ENCODE data around the gene BCL2L2. TPM values are rescaled to one million over a fixed set of nuclear protein-coding genes. Genes with fewer than 3 reads are reported as not detected.

The BCL2L2 gene
- total RNA-seq, 1 experiment from 2014 or later, result 18.2 TPM

DNA sequence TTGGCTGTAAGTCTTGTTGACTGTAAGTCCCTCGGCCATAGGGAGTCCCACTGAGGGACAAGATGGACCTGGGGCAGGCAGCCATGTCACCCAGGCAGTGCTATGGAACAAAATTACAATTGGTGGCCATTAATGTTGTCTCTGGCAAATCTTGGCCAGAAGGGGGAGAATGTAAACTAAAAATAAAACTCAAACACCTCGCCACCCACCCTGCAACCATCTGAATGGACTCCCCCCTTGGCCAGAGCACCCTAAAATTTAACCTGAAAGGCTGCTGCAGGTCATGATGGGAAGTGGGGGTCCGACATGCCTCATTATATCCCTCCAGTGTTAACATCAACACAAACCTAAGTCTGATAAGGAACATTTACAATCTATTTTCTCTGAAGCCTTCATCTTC, 37.8 kb downstream of the BCL2L2 start:
- CTCF ChIA-PET, result interaction anchor here (1.1 to 1.2 kb wide), 2 partner anchors 8 to 16 kb away, joined by 4 read pairs; partner anchors contain the start of gene SLC22A17
- Mint-ChIP-seq H3K27me3 (ENCODE audit: low read depth) (peaks cover 20% of the 10 kb centered on the region), H3K4me1 (peaks cover 11% of the 10 kb centered on the region; the same call in 1 of the 2 replicates), H3K9me3 (peaks cover 29% of the 10 kb centered on the region), H3K27ac (no peak overlapping the region), H3K4me3 (no peak overlapping the region), H3K36me3 (peaks cover 13% of the 10 kb centered on the region)
- POLR2A ChIA-PET, result no interaction called here
- ATAC-seq, result no peak
- TF ChIP-seq ATF1 (CRISPR knock-in tag; IDR thresholded peaks at IDR 0.05), result no peak
- no peak for DNase-seq (ENCODE audit: low spot score)

DNA sequence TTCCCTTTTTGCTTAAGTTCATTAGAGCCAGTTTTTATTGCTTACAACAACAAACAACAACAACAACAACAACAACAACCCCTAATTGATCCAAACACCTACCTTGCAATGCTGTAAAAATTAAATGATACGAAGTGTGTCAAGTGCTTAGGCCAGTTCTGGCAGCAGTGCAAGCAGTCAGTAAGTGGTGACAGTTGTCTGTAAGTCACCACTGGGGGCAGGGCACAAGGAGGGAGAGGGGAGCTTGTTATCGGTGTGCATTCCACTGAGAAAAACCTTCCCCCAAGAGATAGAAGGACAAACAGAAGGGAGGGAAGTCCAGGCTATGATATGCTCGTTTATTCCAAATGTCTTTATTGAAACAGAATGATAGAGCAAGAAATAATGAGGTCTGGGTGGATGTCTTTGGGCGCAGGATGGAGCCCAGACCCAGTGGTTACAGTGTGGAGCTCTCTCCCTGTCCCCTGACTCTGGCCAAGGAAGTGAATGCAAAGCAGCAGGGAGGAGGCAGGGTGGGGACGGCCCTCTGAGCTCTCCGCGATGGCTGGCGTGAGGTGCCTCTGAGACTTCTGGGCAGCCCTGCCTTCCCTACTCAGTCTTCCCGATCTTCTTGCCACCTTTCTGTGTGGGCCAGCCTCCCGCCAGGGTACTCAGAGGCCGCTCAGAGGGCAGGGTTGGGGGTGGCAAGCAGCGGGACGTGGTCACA, 39.5 kb downstream of the BCL2L2 start:
- Mint-ChIP-seq H3K4me1 (peaks cover 13% of the 10 kb centered on the region), H3K9me3 (peaks cover 12% of the 10 kb centered on the region), H3K4me3 (no peak overlapping the region), H3K36me3 (peaks cover 11% of the 10 kb centered on the region), H3K27ac (no peak overlapping the region), H3K27me3 (ENCODE audit: low read depth) (peaks cover 23% of the 10 kb centered on the region)
- POLR2A ChIA-PET, result interaction anchor here (0.5 to 2.1 kb wide), 3 partner anchors 18 to 39 kb away, joined by 4 to 7 read pairs (median 6); partner anchors contain the start of gene BCL2L2
- ATAC-seq (peak; percentile 65), DNase-seq (ENCODE audit: low spot score) (no peak)
- CTCF ChIA-PET, result interaction anchor here (0.6 to 3.5 kb wide), 28 partner anchors 8 to 360 kb away, joined by 3 to 34 read pairs (median 4); partner anchors contain the start of genes BCL2L2, CMTM5, PABPN1 and PPP1R3E
- TF ChIP-seq, protein P1, sequence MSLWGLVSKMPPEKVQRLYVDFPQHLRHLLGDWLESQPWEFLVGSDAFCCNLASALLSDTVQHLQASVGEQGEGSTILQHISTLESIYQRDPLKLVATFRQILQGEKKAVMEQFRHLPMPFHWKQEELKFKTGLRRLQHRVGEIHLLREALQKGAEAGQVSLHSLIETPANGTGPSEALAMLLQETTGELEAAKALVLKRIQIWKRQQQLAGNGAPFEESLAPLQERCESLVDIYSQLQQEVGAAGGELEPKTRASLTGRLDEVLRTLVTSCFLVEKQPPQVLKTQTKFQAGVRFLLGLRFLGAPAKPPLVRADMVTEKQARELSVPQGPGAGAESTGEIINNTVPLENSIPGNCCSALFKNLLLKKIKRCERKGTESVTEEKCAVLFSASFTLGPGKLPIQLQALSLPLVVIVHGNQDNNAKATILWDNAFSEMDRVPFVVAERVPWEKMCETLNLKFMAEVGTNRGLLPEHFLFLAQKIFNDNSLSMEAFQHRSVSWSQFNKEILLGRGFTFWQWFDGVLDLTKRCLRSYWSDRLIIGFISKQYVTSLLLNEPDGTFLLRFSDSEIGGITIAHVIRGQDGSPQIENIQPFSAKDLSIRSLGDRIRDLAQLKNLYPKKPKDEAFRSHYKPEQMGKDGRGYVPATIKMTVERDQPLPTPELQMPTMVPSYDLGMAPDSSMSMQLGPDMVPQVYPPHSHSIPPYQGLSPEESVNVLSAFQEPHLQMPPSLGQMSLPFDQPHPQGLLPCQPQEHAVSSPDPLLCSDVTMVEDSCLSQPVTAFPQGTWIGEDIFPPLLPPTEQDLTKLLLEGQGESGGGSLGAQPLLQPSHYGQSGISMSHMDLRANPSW (CRISPR knock-in tag; conservative IDR thresholded peaks at IDR 0.05; ENCODE audit: low read depth), result no peak
- no peak for TF ChIP-seq ETV6 (CRISPR knock-in tag; IDR thresholded peaks at IDR 0.05)

DNA sequence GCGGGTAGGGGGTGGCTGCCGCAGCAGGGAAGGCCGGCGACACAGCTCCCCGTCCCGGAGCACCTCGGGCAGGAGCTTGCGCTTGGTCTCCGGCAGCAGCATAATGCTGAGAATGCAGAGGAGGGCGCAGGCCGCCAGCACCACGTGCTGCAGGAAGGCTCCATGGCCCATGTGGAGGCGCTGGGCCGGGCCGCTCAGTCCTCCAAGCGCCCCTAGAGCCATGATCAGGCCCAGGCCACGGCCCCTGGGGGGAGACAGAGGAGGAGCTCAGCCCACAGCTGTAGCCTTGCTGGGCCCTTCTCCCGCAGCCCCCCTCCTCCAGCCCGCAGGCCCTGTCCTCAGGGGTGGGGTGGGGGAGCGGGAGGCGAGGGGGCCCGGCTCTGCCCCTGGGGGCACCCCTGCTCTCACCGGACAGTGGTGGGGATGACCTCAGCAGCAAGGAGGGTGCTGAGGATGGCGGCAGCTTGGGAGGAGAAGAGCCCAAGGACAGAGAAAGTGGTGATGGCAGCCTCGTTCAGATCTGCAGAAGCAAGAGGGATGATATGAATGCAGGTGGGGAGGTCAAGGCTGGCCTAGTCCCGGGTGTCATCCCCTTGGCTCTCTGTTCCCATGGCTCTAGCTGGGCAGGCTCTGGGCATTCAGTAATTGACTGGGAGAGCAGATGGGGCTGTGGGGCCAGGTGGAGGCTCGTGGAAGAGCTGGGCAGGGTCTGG, 40.2 kb downstream of the BCL2L2 start:
- POLR2A ChIA-PET, result interaction anchor here (0.5 to 2.1 kb wide), 4 partner anchors 18 to 190 kb away, joined by 3 to 7 read pairs (median 5); partner anchors contain the start of gene BCL2L2

More for the DNA sequence above, 40.2 kb downstream of the BCL2L2 start:
- ATAC-seq, result peak; percentile 74
- CTCF ChIA-PET, result interaction anchor here (0.6 to 3.5 kb wide), 23 partner anchors 11 to 278 kb away, joined by 3 to 34 read pairs (median 5); partner anchors contain the start of genes BCL2L2, CMTM5, PABPN1 and PPP1R3E
- Mint-ChIP-seq H3K27me3 (ENCODE audit: low read depth) (peaks cover 27% of the 10 kb centered on the region), H3K4me3 (no peak overlapping the region), H3K4me1 (peaks cover 17% of the 10 kb centered on the region), H3K27ac (no peak overlapping the region), H3K36me3 (peaks cover 10% of the 10 kb centered on the region), H3K9me3 (peaks cover 7% of the 10 kb centered on the region)
- no peak for TF ChIP-seq CBFB (CRISPR knock-in tag; IDR thresholded peaks at IDR 0.05; ENCODE audit: low read depth)
- TF ChIP-seq, protein P2, sequence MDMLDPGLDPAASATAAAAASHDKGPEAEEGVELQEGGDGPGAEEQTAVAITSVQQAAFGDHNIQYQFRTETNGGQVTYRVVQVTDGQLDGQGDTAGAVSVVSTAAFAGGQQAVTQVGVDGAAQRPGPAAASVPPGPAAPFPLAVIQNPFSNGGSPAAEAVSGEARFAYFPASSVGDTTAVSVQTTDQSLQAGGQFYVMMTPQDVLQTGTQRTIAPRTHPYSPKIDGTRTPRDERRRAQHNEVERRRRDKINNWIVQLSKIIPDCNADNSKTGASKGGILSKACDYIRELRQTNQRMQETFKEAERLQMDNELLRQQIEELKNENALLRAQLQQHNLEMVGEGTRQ (CRISPR knock-in tag; IDR thresholded peaks at IDR 0.05), result 0 out of 2 replicates have a peak, but pooled peaks have one; percentile 34
- TF ChIP-seq, protein P3, sequence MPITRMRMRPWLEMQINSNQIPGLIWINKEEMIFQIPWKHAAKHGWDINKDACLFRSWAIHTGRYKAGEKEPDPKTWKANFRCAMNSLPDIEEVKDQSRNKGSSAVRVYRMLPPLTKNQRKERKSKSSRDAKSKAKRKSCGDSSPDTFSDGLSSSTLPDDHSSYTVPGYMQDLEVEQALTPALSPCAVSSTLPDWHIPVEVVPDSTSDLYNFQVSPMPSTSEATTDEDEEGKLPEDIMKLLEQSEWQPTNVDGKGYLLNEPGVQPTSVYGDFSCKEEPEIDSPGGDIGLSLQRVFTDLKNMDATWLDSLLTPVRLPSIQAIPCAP (CRISPR knock-in tag; IDR thresholded peaks at IDR 0.05), result 0 out of 2 replicates have a peak, but pooled peaks have one; percentile 14
- TF ChIP-seq, protein P4, sequence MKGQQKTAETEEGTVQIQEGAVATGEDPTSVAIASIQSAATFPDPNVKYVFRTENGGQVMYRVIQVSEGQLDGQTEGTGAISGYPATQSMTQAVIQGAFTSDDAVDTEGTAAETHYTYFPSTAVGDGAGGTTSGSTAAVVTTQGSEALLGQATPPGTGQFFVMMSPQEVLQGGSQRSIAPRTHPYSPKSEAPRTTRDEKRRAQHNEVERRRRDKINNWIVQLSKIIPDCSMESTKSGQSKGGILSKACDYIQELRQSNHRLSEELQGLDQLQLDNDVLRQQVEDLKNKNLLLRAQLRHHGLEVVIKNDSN (CRISPR knock-in tag; IDR thresholded peaks at IDR 0.05), result peak; percentile 57; the same call in 1 of the 2 replicates
- DNase-seq (ENCODE audit: low spot score), result peak; percentile 29

Data from WTC11 (cell line).